ENCODE data around the gene C3orf20.
A peak's percentile ranks its signal among the peaks of the same experiment; 100 is the strongest.

The C3orf20 gene

GRCh38 chr3:14674841-14675240 lies at the start of gene C3orf20:
TSS of gene C3orf20 (plus strand) at chr3:14675141. CDS start at chr3:14682714, 7,573 bp downstream.
- DNase-seq (ENCODE audit: low read depth), result no peak

GRCh38 chr3:14625443-14625842 lies 49.5 kb upstream of the C3orf20 start:
- no peak for DNase-seq (ENCODE audit: low read depth)

GRCh38 chr3:14627815-14628214 lies 47.1 kb upstream of the C3orf20 start:
- no peak for DNase-seq (ENCODE audit: low read depth)

- no peak for DNase-seq (ENCODE audit: low read depth)
These were observed 46.5 kb upstream of the C3orf20 start for GRCh38 chr3:14628406-14628805.

GRCh38 chr3:14630404-14631100 lies 44.4 kb upstream of the C3orf20 start:
- DNase-seq (ENCODE audit: low read depth), result no peak

GRCh38 chr3:14631101-14631497 lies 43.8 kb upstream of the C3orf20 start:
- no peak for DNase-seq (ENCODE audit: low read depth)

- DNase-seq (ENCODE audit: low read depth), result peak; percentile 42
These were observed 43.1 kb upstream of the C3orf20 start for GRCh38 chr3:14631687-14632441.

GRCh38 chr3:14632442-14632930 lies 42.5 kb upstream of the C3orf20 start:
- no peak for DNase-seq (ENCODE audit: low read depth)

- no peak for DNase-seq (ENCODE audit: low read depth)
These were observed 41.5 kb upstream of the C3orf20 start for GRCh38 chr3:14633417-14633816.

- DNase-seq (ENCODE audit: low read depth), result peak; percentile 86
These were observed 41.0 kb upstream of the C3orf20 start for GRCh38 chr3:14633819-14634424.

- DNase-seq (ENCODE audit: low read depth), result no peak
These were observed 40.1 kb upstream of the C3orf20 start for GRCh38 chr3:14634763-14635400.

GRCh38 chr3:14636496-14637087 lies 38.3 kb upstream of the C3orf20 start:
- no peak for DNase-seq (ENCODE audit: low read depth)

GRCh38 chr3:14640157-14640562 lies 34.8 kb upstream of the C3orf20 start:
- DNase-seq (ENCODE audit: low read depth), result no peak

- DNase-seq (ENCODE audit: low read depth), result no peak
These were observed 34.2 kb upstream of the C3orf20 start for GRCh38 chr3:14640734-14641133.

GRCh38 chr3:14641346-14641745 lies 33.6 kb upstream of the C3orf20 start:
- no peak for DNase-seq (ENCODE audit: low read depth)

GRCh38 chr3:14645453-14645852 lies 29.5 kb upstream of the C3orf20 start:
- DNase-seq (ENCODE audit: low read depth), result no peak

- DNase-seq (ENCODE audit: low read depth), result no peak
These were observed 28.8 kb upstream of the C3orf20 start for GRCh38 chr3:14646131-14646573.

GRCh38 chr3:14646589-14647413 lies 28.1 kb upstream of the C3orf20 start:
- no peak for DNase-seq (ENCODE audit: low read depth)

- DNase-seq (ENCODE audit: low read depth), result no peak
These were observed 26.7 kb upstream of the C3orf20 start for GRCh38 chr3:14647976-14648955.

- DNase-seq (ENCODE audit: low read depth), result no peak
These were observed 25.5 kb upstream of the C3orf20 start for GRCh38 chr3:14649466-14649865.

All from amniotic epithelial cell (primary cell).